Measurements from ENCODE around the gene EPHB2. TPM values are rescaled to one million over a fixed set of nuclear protein-coding genes. Genes with fewer than 3 reads are reported as not detected.

EPHB2 gene
- total RNA-seq, 1 experiment from 2014 or later: 18.5 TPM

DNA sequence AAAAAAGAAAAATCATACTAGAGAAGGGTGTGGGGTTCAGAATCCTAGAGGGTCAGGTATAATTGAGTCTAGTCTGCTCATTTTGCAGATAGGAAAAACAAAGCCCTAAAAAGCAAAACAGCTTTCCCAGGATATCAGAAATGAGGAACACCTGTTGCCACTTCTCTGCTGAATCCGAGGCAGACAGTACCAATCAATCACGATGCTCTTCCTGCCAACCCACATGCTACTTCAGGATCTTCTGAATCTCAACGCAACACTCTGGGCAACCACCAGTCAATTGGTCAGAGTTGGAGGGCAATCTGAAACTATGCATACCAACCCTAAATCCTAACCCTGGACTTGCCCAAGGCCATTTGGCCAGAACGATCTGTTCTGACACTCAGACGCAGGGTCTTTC is 128.3 kb downstream of the EPHB2 start (continued):
- TF ChIP-seq, protein P1, sequence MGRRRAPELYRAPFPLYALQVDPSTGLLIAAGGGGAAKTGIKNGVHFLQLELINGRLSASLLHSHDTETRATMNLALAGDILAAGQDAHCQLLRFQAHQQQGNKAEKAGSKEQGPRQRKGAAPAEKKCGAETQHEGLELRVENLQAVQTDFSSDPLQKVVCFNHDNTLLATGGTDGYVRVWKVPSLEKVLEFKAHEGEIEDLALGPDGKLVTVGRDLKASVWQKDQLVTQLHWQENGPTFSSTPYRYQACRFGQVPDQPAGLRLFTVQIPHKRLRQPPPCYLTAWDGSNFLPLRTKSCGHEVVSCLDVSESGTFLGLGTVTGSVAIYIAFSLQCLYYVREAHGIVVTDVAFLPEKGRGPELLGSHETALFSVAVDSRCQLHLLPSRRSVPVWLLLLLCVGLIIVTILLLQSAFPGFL (CRISPR knock-in tag; IDR thresholded peaks at IDR 0.05; ENCODE audit: borderline replicate concordance): no peak

DNA sequence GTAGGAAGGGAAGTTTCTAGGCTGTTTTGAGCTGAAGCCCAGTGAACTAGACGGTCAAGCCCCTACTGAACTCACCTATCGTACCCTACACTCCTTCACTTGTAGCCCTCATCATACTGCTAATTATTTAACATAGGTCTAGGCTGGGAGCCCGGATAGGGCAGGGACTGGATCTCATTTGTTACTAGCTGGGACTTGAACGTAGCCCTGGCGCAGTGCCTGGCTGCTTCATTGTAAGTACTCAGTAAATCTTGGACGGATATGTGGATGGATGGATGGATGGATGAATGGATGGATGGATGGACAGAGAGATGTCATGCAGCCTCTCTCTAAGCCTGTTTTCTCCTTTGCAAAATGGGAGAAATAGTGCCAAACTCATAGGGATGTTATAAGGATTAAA is 129.2 kb downstream of the EPHB2 start:
- no peak for TF ChIP-seq ZNF425 (CRISPR knock-in tag; conservative IDR thresholded peaks at IDR 0.05)
- TF ChIP-seq E2F4 (CRISPR knock-in tag; IDR thresholded peaks at IDR 0.05; ENCODE audit: borderline replicate concordance, low read depth): no peak
- DNase-seq (ENCODE audit: low spot score) (no peak), ATAC-seq (no peak)
- CTCF ChIA-PET: interaction anchor here (1.1 kb wide), 1 partner anchor 22 kb away, joined by 4 read pairs; no protein-coding TSS in a partner anchor
- H3K36me3 Mint-ChIP-seq: no peaks in the 10 kb centered on the region
- H3K9me3 Mint-ChIP-seq: no peaks in the 10 kb centered on the region
- no peaks in the 10 kb centered on the region for H3K27me3 Mint-ChIP-seq (ENCODE audit: low read depth)
- H3K4me3 Mint-ChIP-seq: no peak overlapping the region
- peaks cover 16% of the 10 kb centered on the region for H3K4me1 Mint-ChIP-seq
- no peak overlapping the region for H3K27ac Mint-ChIP-seq
- POLR2A ChIA-PET: no interaction called here

GRCh38 chr1:22841142-22841541 is 130.5 kb downstream of the EPHB2 start:
- ChIA-PET POLR2A (no interaction called here), CTCF (no interaction called here)
- DNase-seq (ENCODE audit: low spot score) (no peak), ATAC-seq (no peak)
- Mint-ChIP-seq H3K27ac (no peak overlapping the region), H3K27me3 (ENCODE audit: low read depth) (no peaks in the 10 kb centered on the region), H3K4me3 (no peak overlapping the region), H3K36me3 (no peaks in the 10 kb centered on the region), H3K9me3 (no peaks in the 10 kb centered on the region), H3K4me1 (peaks cover 12% of the 10 kb centered on the region)
- TF ChIP-seq, protein P2, sequence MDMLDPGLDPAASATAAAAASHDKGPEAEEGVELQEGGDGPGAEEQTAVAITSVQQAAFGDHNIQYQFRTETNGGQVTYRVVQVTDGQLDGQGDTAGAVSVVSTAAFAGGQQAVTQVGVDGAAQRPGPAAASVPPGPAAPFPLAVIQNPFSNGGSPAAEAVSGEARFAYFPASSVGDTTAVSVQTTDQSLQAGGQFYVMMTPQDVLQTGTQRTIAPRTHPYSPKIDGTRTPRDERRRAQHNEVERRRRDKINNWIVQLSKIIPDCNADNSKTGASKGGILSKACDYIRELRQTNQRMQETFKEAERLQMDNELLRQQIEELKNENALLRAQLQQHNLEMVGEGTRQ (CRISPR knock-in tag; IDR thresholded peaks at IDR 0.05): no peak
- no peak for TF ChIP-seq NFE2L1 (CRISPR knock-in tag; IDR thresholded peaks at IDR 0.05)
- TF ChIP-seq CBFB (CRISPR knock-in tag; IDR thresholded peaks at IDR 0.05; ENCODE audit: low read depth): no peak
- TF ChIP-seq ATF3 (CRISPR knock-in tag; conservative IDR thresholded peaks at IDR 0.05): no peak
- TF ChIP-seq SOX15 (CRISPR knock-in tag; IDR thresholded peaks at IDR 0.05): no peak
- TF ChIP-seq, protein P3, sequence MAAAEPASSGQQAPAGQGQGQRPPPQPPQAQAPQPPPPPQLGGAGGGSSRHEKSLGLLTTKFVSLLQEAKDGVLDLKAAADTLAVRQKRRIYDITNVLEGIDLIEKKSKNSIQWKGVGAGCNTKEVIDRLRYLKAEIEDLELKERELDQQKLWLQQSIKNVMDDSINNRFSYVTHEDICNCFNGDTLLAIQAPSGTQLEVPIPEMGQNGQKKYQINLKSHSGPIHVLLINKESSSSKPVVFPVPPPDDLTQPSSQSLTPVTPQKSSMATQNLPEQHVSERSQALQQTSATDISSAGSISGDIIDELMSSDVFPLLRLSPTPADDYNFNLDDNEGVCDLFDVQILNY (CRISPR knock-in tag; IDR thresholded peaks at IDR 0.05): no peak
- TF ChIP-seq FOXJ3 (CRISPR knock-in tag; IDR thresholded peaks at IDR 0.05; ENCODE audit: borderline replicate concordance): no peak
- no peak for TF ChIP-seq RORB (CRISPR knock-in tag; IDR thresholded peaks at IDR 0.05)
- TF ChIP-seq ZNF121 (CRISPR knock-in tag; IDR thresholded peaks at IDR 0.05): no peak
- no peak for TF ChIP-seq NR2C2 (CRISPR knock-in tag; IDR thresholded peaks at IDR 0.05)
- no peak for TF ChIP-seq CREM (CRISPR knock-in tag; IDR thresholded peaks at IDR 0.05)
- TF ChIP-seq, protein P4, sequence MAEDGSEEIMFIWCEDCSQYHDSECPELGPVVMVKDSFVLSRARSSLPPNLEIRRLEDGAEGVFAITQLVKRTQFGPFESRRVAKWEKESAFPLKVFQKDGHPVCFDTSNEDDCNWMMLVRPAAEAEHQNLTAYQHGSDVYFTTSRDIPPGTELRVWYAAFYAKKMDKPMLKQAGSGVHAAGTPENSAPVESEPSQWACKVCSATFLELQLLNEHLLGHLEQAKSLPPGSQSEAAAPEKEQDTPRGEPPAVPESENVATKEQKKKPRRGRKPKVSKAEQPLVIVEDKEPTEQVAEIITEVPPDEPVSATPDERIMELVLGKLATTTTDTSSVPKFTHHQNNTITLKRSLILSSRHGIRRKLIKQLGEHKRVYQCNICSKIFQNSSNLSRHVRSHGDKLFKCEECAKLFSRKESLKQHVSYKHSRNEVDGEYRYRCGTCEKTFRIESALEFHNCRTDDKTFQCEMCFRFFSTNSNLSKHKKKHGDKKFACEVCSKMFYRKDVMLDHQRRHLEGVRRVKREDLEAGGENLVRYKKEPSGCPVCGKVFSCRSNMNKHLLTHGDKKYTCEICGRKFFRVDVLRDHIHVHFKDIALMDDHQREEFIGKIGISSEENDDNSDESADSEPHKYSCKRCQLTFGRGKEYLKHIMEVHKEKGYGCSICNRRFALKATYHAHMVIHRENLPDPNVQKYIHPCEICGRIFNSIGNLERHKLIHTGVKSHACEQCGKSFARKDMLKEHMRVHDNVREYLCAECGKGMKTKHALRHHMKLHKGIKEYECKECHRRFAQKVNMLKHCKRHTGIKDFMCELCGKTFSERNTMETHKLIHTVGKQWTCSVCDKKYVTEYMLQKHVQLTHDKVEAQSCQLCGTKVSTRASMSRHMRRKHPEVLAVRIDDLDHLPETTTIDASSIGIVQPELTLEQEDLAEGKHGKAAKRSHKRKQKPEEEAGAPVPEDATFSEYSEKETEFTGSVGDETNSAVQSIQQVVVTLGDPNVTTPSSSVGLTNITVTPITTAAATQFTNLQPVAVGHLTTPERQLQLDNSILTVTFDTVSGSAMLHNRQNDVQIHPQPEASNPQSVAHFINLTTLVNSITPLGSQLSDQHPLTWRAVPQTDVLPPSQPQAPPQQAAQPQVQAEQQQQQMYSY (CRISPR knock-in tag; IDR thresholded peaks at IDR 0.05): no peak
- TF ChIP-seq KAT7 (CRISPR knock-in tag; IDR thresholded peaks at IDR 0.05; ENCODE audit: borderline replicate concordance): no peak
- no peak for TF ChIP-seq ESRRA (CRISPR knock-in tag; IDR thresholded peaks at IDR 0.05; ENCODE audit: borderline replicate concordance)
